ENCODE results near the gene AFMID. TPM values are rescaled to one million over a fixed set of nuclear protein-coding genes. Genes with fewer than 3 reads are reported as not detected.

Gene AFMID
- total RNA-seq, 1 experiment from 2014 or later: 45.1 TPM

GRCh38 chr17:78250891-78251772, 64.0 kb downstream of the AFMID start:
- ATAC-seq (peak; percentile 77), DNase-seq (ENCODE audit: low spot score) (peak; percentile 96)
- Mint-ChIP-seq H3K9me3 (no peaks in the 10 kb centered on the region), H3K4me3 (no peak overlapping the region; the same call in 1 of the 2 replicates), H3K27me3 (ENCODE audit: low read depth) (no peaks in the 10 kb centered on the region), H3K4me1 (peaks cover 28% of the 10 kb centered on the region), H3K36me3 (no peaks in the 10 kb centered on the region), H3K27ac (peak overlapping the region; percentile 76; the same call in 1 of the 2 replicates)
- POLR2A ChIA-PET: interaction anchor here (0.5 to 1.2 kb wide), 7 partner anchors 22 to 336 kb away, joined by 3 to 5 read pairs (median 3); partner anchors contain the start of gene TK1
- CTCF ChIA-PET: interaction anchor here (0.7 to 5.3 kb wide), 72 partner anchors 8 to 606 kb away, joined by 3 to 52 read pairs (median 5); partner anchors contain the start of genes AFMID, BIRC5, TK1 and TMC6
- peak; percentile 51; the same call in 1 of the 2 replicates for TF ChIP-seq ETV6 (CRISPR knock-in tag; IDR thresholded peaks at IDR 0.05)
- no peak for TF ChIP-seq GRHL2 (CRISPR knock-in tag; IDR thresholded peaks at IDR 0.05; ENCODE audit: insufficient replicate concordance, severe bottlenecking)
- no peak for TF ChIP-seq ATF2 (CRISPR knock-in tag; IDR thresholded peaks at IDR 0.05; ENCODE audit: borderline replicate concordance, low read depth)
- peak; percentile 72 for TF ChIP-seq USF2 (CRISPR knock-in tag; IDR thresholded peaks at IDR 0.05)
- TF ChIP-seq FOXJ3 (CRISPR knock-in tag; IDR thresholded peaks at IDR 0.05; ENCODE audit: borderline replicate concordance): no peak
- peak; percentile 11; the same call in 1 of the 2 replicates for TF ChIP-seq E2F5 (CRISPR knock-in tag; IDR thresholded peaks at IDR 0.05)
- TF ChIP-seq USF1 (CRISPR knock-in tag; IDR thresholded peaks at IDR 0.05): peak; percentile 67; the same call in 1 of the 2 replicates
- no peak for TF ChIP-seq ZBTB43 (CRISPR knock-in tag; IDR thresholded peaks at IDR 0.05)
- peak; percentile 88 for TF ChIP-seq SP1 (CRISPR knock-in tag; conservative IDR thresholded peaks at IDR 0.05)
- TF ChIP-seq OVOL2 (CRISPR knock-in tag; IDR thresholded peaks at IDR 0.05; ENCODE audit: borderline replicate concordance): no peak
- peak; percentile 44; the same call in 1 of the 2 replicates for TF ChIP-seq GABPB1 (CRISPR knock-in tag; IDR thresholded peaks at IDR 0.05)
- no peak for TF ChIP-seq NFATC4 (CRISPR knock-in tag; IDR thresholded peaks at IDR 0.05)
- no peak for TF ChIP-seq ZBTB21 (CRISPR knock-in tag; IDR thresholded peaks at IDR 0.05; ENCODE audit: borderline replicate concordance)
- TF ChIP-seq ZMAT4 (CRISPR knock-in tag; IDR thresholded peaks at IDR 0.05): no peak
- no peak; the same call in 1 of the 2 replicates for TF ChIP-seq FOXP1 (CRISPR knock-in tag; IDR thresholded peaks at IDR 0.05; ENCODE audit: borderline replicate concordance)
- no peak for TF ChIP-seq ATF3 (CRISPR knock-in tag; conservative IDR thresholded peaks at IDR 0.05)
- 0 out of 2 replicates have a peak, but pooled peaks have one; percentile 14 for TF ChIP-seq FOXK1 (CRISPR knock-in tag; IDR thresholded peaks at IDR 0.05)
- no peak for TF ChIP-seq IRF1 (CRISPR knock-in tag; IDR thresholded peaks at IDR 0.05)
- TF ChIP-seq STAT6 (CRISPR knock-in tag; conservative IDR thresholded peaks at IDR 0.05; ENCODE audit: low read depth): no peak
- peak; percentile 97 for TF ChIP-seq CTCF (IDR thresholded peaks at IDR 0.05)
- TF ChIP-seq ZSCAN18 (CRISPR knock-in tag; IDR thresholded peaks at IDR 0.05): no peak
- TF ChIP-seq ZNF416 (CRISPR knock-in tag; IDR thresholded peaks at IDR 0.05): no peak
